IPS DF 6.9 (cell line): Measurements from ENCODE around the gene R3HDM2.
"Not testable (repeated sequence)": the region's sequence is repeated elsewhere in the genome, so short reads cannot be mapped to it uniquely, and the experiment has no call there.

Source experiments
- DNase-seq: peaks from one replicate; pipeline ENCODE4 v3.0.0-alpha.2; 2013; ENCODE audit warnings: low read depth, low spot score
- H3K27ac ChIP-seq: one replicate; pipeline ENCODE4 v1.5.1; 2013; ENCODE audit warnings: low read length, control low read depth
- H3K27me3 ChIP-seq: 2 replicates; pipeline ENCODE4 v1.6.1; 2013; ENCODE audit warnings: mild to moderate bottlenecking, low read length; ENCODE audit not compliant: control insufficient read depth, insufficient read depth
- H3K36me3 ChIP-seq: 2 replicates; pipeline ENCODE4 v1.6.1; 2013; ENCODE audit warnings: low read length; ENCODE audit not compliant: control insufficient read depth, insufficient read depth
- H3K4me1 ChIP-seq: 2 replicates; pipeline ENCODE4 v1.6.1; 2013; ENCODE audit warnings: low read length; ENCODE audit not compliant: control insufficient read depth, insufficient read depth
- H3K4me3 ChIP-seq: 2 replicates; pipeline ENCODE4 v1.5.1; 2013; ENCODE audit warnings: mild to moderate bottlenecking, low read length
- H3K9me3 ChIP-seq: 2 replicates; pipeline ENCODE4 v1.6.1; 2013; ENCODE audit warnings: low read length, inconsistent platforms; ENCODE audit not compliant: control insufficient read depth, insufficient read depth
- WGBS: extraction: QIAGEN DNeasy Blood & Tissue Kit; methylation state at CpG from one replicate; pipeline ENCODE4 v1.1.7; 2013; ENCODE audit warnings: mixed read lengths, missing lambda C conversion rate; ENCODE audit not compliant: insufficient read length, insufficient coverage; 5-methylcytosine and 5-hydroxymethylcytosine counted together

Gene R3HDM2

DNA sequence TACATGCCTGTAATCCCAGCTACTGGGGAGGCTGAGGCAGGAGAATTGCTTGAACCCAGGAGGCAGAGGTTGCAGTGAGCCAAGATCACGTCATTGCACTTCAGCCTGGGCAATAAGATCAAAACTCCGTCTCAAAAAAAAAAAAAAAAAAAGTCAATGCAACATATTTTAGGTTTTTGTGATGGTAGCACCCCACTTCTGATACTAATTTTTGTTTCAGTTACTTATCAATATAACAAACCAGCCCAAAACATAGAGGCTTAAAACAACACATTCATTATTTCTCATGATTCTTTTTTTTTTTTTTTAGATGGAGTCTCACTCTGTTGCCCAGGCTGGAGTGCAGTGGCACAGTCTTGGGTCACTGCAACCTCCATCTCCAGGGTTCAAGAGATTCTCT is 10.6 kb upstream of the R3HDM2 start:
- DNase-seq, H3K36me3 ChIP-seq, H3K27me3 ChIP-seq, H3K9me3 ChIP-seq, H3K4me3 ChIP-seq, H3K27ac ChIP-seq, H3K4me1 ChIP-seq: not testable (repeated sequence)
- WGBS = no CpG with 5 or more reads among the region's 2 CpGs

DNA sequence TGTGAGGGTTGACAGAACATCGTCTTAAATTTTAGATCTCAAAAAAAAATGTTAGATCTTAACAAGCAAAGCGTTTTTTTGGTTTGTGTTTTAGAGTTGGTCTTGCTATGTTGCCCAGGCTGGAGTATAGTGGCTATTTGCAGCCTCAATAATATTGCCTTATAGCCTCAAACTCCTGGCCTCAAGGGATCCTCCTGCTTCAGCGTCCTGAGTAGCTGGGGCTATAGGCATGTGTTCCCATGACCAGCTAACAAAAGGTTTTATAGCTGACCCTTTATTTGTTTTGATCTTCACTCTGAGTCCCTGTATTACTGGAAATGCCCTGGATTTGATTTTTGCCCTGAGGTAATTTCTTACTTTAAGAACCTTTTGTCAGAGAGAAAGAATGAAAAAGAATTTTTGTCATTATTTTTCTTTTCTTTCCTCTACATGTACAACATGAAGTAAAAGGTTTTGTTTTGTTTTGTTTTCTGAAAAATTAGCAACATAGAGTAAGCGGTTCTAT is 9.0 kb upstream of the R3HDM2 start:
- Histone ChIP-seq H3K9me3 (no peaks in the 10 kb centered on the region; the same call in 1 of the 2 replicates), H3K27me3 (no peaks in the 10 kb centered on the region), H3K36me3 (no peaks in the 10 kb centered on the region), H3K4me3 (no peak overlapping the region), H3K27ac (no peak overlapping the region), H3K4me1 (no peaks in the 10 kb centered on the region)
- no CpG with 5 or more reads among the region's 4 CpGs for WGBS
- DNase-seq = no peak

DNA sequence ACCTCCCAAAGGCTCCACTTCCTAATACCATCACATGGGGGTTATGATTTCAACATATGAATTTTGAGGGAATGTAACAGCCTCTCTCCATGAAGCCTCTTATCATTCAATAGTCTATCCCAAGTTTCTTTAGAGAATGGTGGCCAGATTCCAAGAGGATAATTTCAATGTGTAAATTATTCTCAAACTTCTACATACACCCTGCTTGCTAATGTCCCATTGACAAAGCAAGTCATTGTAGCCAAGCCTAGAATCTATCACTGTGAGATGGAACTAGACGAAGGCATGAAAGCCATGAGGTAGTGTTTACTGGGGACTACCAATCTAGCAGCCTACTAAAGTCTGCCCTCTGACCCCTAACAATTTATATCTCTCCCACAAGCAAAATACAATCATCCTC is 7.6 kb upstream of the R3HDM2 start:
- no peaks in the 10 kb centered on the region for H3K4me1 ChIP-seq
- whole genome bisulfite sequencing = no CpG with 5 or more reads among the region's 1 CpG
- no peaks in the 10 kb centered on the region for H3K36me3 ChIP-seq
- no peak overlapping the region for H3K4me3 ChIP-seq
- no peaks in the 10 kb centered on the region for H3K27me3 ChIP-seq
- DNase-seq = no peak
- H3K9me3 ChIP-seq = no peaks in the 10 kb centered on the region; the same call in 1 of the 2 replicates
- no peak overlapping the region for H3K27ac ChIP-seq

DNA sequence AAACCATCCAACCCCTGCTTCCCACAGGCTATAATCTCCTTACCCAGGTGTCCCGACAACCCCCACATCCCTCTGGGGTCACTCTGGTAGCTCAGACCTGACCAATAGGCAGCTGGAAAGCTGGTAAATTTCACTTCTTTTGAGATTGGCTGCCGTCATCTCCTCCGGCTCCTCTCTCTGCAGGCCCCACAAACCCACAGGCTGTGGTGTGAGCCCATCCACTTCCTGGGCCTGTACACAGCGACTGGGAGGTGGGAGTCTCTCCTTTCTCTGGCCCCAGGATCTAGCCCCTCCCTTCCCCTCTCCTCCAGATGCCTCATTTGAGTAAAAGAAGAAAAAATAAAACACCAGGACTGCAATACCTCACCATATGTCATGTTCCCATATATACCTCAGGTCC is 4.5 kb upstream of the R3HDM2 start:
- no peaks in the 10 kb centered on the region for H3K27me3 ChIP-seq
- WGBS = no CpG with 5 or more reads among the region's 4 CpGs
- H3K27ac ChIP-seq = no peak overlapping the region
- H3K4me1 ChIP-seq = no peaks in the 10 kb centered on the region
- no peak overlapping the region for H3K4me3 ChIP-seq
- no peaks in the 10 kb centered on the region for H3K36me3 ChIP-seq
- H3K9me3 ChIP-seq = no peaks in the 10 kb centered on the region
- no peak for DNase-seq

DNA sequence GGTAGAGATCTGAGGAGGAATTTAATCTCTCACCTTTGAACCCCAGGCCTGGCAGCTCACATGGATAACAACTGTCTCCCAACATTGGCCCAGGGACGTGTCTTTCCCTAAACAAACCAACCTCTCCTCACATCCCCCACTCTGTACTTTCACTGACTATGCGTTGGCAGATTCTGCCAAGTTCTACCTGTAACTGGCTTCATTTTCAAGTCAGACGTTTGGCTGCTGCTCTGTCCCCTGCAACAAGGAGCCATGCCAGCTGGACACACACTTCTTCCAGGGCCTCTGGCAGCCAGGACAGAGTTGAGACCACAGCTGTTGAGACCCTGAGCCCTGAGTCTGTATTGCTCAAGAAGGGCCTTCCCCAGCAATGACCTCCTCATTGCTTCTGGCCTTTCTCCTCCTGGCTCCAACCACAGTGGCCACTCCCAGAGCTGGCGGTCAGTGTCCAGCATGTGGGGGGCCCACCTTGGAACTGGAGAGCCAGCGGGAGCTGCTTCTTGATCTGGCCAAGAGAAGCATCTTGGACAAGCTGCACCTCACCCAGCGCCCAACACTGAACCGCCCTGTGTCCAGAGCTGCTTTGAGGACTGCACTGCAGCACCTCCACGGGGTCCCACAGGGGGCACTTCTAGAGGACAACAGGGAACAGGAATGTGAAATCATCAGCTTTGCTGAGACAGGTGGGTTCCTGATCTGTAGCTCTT is 3.8 kb upstream of the R3HDM2 start, which contains the start of gene INHBC:
Gene INHBC (plus strand): TSS at position 268 of the 707 bp plus-strand sequence. CDS start 103 bp downstream, at position 371.
- WGBS = no CpG with 5 or more reads among the region's 8 CpGs
- Histone ChIP-seq H3K9me3 (no peaks in the 10 kb centered on the region), H3K4me1 (no peaks in the 10 kb centered on the region), H3K27ac (no peak within 1 kb of the TSS), H3K4me3 (no peak within 1 kb of the TSS), H3K27me3 (no peaks in the 10 kb centered on the region), H3K36me3 (no peaks in the 10 kb centered on the region)
- DNase-seq = no peak

DNA sequence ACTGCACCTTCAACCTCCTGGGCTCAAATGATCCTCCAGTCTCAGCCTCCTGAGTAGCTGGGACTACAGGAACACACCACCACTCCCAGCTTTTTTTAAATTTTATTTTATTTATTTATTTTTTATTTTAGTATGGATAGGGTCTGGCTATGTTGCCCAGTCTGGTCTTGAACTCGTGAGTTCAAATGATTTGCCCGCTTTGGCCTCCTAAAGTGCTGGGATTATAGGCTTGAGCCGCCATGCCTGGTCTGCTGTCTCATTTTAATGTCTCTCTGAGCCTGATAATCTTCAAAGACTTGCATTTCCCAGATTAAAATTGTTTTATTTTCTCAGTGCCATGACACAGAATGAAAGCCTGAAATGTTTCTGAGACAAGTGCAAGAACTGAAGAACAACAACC is 2.5 kb upstream of the R3HDM2 start:
- DNase-seq = no peak
- Histone ChIP-seq H3K27me3 (no peaks in the 10 kb centered on the region), H3K4me3 (no peak overlapping the region), H3K4me1 (no peaks in the 10 kb centered on the region), H3K9me3 (no peaks in the 10 kb centered on the region), H3K36me3 (no peaks in the 10 kb centered on the region), H3K27ac (no peak overlapping the region)
- no CpG with 5 or more reads among the region's 3 CpGs for WGBS

DNA sequence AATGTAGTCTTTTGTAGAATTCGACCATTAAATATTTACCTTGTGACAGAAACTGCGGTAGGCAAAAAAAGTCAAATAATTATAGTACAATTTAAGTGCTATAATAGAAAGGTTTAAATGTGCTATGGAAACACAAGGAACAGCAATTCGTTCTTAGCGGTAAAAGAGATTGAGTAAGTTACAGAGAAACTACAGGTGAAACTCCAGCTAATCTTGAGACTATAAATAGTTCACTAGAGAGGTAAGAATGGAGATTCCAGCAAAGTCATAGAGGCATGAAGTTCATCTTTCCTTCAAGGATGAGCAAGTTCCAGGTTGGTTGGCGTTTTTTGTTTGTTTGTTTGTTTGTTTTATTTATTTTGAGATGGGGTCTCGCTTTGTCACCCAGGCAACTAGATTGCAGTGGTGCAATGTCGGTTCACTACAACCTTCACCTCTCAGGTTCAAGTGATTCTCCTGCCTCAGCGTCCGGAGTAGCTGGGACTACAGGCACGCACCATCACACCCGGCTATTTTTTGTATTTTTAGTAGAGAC is 878 bp upstream of the R3HDM2 start:
- no peak overlapping the region for H3K27ac ChIP-seq
- no peak overlapping the region for H3K4me3 ChIP-seq
- H3K4me1 ChIP-seq = no peaks in the 10 kb centered on the region
- H3K27me3 ChIP-seq = no peaks in the 10 kb centered on the region
- H3K9me3 ChIP-seq = no peaks in the 10 kb centered on the region
- no peaks in the 10 kb centered on the region for H3K36me3 ChIP-seq
- no CpG with 5 or more reads among the region's 11 CpGs for WGBS
- no peak for DNase-seq

DNA sequence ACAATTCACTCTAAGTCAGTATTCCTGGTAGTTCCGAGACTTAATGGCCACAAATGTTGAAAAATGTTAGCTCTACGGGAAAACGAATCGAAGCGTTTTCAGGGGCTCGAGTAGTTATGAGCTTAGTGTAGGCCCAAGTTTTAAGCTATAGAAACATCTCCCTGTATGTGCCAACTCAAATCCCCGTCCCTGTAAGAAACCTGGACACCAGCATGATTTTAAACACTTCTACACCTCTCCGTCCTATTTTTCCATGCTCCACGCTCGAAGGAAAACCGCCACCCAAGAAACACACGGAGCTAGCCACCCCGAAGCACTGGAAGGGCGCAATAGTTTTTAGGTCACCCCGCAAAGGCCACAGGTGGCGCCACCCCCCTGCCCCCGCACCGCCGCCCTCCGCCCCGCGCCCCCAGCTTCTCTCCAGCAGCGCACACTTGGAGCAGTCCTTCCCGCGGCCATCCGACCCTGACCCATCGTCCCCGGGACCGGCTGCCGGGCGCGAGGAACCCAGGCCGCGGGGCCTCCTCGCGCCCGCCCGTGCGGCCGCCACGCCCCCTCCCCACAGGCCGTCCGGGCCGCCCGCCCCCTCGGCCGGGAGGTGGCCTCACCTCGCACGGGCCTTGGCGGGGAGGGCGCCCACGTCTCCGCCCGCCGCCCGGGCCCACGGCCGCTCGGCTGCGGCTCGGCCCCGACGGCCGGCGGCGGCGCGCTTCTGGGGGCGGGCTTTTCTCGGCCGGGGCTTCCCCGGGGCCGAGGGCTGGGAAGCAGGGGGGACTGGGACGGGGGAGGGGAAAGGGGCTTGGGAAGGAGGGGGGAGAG is 522 bp downstream of the R3HDM2 start:
- no peaks in the 10 kb centered on the region for H3K27me3 ChIP-seq
- no peaks in the 10 kb centered on the region for H3K4me1 ChIP-seq
- no peaks in the 10 kb centered on the region for H3K9me3 ChIP-seq
- DNase-seq = no peak
- H3K27ac ChIP-seq = no peak overlapping the region
- H3K4me3 ChIP-seq = peak overlapping the region; percentile 64; the same call in 1 of the 2 replicates
- whole genome bisulfite sequencing = no CpG with 5 or more reads among the region's 74 CpGs
- H3K36me3 ChIP-seq = no peaks in the 10 kb centered on the region

DNA sequence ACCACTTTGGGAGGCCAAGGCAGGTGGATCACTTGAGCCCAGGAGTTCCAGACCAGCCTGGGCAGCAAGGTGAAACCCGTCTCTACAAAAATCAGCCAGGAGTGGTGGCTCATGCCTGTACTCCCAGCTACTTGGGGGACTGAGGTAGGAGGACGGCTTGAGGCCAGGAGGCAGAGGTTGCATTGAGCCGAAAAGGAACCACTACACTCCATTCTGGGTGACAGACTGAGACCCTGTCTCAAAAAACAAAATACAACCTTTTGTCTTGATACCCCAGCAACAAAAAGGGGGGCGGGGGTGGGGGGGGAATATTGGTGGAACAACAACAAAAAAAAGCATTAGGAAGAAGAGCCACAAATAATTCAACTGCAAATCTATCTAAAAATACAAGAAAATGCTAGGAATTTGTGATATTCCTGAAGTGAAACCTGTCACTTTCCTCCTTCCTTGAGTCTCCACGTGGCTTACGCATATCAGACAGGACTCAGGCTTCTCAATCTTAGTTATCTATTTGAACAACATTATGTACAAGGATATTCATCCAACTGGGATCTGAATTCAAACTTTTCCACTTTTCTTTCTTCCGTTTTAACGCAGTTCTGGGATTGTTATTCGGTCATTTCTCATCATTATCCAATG is 1.3 kb downstream of the R3HDM2 start:
- Histone ChIP-seq H3K27me3 (no peaks in the 10 kb centered on the region), H3K27ac (no peak overlapping the region), H3K36me3 (no peaks in the 10 kb centered on the region), H3K4me1 (no peaks in the 10 kb centered on the region), H3K9me3 (no peaks in the 10 kb centered on the region), H3K4me3 (peak overlapping the region; percentile 64; the same call in 1 of the 2 replicates)
- DNase-seq = no peak
- WGBS = no CpG with 5 or more reads among the region's 9 CpGs

DNA sequence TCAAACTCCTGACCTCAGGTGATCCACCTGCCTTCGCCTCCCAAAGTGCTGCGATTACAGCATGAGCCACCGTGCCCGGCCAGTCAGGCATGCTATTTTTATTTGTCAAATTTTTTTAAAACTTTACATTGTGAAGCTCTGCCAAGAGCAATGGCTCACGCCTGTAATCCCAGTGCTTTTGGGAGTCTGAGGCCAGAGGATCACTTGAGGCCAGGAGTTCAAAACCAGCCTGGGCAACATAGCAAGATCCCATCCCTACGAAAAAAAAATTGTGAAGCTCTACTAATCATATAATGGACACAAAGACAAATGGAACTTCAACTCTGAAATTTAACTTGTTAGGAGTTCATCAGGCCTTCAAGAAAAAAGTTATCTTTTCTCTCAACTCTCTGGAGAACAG is 1.9 kb downstream of the R3HDM2 start:
- WGBS = no CpG with 5 or more reads among the region's 6 CpGs
- Histone ChIP-seq H3K27ac (no peak overlapping the region), H3K4me1 (no peaks in the 10 kb centered on the region), H3K27me3 (no peaks in the 10 kb centered on the region), H3K36me3 (no peaks in the 10 kb centered on the region), H3K4me3 (no peak overlapping the region), H3K9me3 (no peaks in the 10 kb centered on the region)
- DNase-seq = no peak
